ENCODE results near the gene TENM3.

The TENM3 gene

DNA sequence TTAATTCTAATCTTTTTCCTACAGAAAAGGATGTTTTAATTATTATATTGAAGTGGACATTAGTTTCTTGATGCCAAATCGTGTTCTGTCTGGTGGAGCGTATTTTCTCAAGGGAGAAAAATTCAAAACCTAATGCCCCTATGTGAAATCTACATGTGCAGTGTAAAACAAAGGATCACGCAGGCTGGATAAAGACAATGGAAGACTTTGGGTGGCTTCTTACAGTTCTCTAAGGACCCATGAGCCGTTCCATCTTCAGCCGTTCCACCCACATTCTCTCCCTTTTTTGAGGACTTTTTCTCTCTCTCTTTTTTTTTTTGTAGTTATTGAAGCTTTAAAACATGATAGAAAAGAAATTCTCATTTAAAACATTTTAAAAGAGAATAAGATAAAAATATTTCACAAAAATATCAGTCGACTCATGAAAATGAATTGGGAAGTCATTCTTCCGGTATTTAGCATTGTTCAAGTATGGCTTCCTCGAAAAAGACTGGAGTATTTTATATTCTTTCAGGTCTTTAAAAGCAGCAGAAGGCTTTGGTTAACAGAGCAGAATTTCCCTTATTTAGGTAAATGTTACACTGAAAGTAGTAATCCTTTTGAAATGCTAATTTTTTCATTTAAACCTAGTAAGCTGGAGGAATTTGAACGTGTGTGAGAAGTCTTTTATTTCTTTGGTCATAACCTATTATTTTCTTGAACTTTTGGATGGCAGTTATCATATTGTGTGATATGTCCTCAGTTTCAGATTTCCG is 11.0 kb downstream of the TENM3 start:
- DNase-seq (ENCODE audit: low spot score): no peak

DNA sequence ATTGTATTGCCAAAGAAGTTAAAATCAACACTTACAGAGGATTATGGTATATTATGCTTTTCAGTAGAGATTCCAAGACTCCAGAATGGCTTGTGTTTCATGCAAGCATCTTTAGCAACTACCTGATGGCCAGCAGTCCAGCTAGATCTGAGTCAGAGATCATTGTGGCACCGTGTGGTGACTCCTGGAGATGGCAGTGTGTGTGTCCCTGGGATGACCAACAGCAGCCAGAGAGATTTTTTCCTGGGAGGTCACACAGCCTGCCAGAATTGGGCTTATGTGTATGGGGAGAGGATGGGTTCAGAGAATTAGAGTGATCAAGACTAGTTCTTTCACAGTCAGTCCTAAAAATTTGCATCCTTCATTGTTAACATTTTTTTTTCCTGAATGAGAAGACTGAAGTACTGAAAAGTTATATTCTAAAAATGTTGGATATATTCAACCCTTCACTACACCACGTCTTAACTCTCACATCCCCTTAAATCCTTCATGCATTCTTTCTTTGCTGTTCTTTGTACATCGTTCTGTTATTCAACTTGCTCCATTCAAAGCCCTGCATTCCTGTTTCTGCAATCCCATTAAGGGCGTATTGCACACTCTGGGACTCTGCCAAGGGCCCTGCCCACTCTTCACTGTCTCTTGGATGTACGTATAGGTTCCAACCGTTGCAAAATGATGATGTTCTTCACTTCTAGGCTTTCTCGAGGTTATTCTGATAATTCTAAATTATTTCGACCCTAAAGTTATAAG is 12.4 kb downstream of the TENM3 start:
- no peak for DNase-seq (ENCODE audit: low spot score)

DNA sequence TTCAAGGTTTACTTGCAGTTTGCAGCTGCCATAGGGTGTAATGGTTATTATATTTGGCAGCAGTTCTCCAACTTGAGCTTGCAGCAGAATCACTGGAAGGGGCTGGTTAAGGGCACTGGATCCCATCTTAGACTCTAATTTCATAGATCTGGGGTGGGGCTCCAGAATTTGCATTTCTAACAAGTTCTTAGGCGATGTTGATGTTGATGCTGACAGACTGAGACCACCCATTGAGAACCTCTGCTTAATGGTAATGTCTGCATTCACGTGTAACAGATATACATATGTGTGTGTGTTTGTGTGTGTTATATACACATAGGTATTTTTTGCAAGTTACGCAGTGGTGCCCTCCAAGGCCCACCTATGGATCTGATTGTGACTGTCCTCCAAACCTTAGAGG is 13.8 kb downstream of the TENM3 start:
- no peak for DNase-seq (ENCODE audit: low spot score)

DNA sequence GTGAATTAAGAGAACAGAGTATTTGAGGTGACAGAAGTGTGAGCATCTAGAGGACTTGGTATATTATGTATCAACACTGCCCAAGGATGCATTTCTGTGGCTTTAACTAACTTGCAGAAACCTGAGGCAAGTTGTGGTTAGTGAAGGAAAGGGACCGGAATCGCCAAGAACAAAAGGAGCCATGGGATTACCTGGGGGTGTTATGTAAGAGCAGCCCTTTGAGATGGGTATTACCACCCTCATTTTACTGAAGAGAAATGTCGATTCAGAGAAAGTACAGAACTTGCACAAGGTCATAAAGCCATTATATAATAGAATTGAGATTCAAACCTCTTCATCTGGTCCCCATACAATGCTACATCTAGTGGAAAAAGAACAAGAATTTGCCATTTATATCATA is 14.3 kb downstream of the TENM3 start:
- DNase-seq (ENCODE audit: low spot score): no peak

DNA sequence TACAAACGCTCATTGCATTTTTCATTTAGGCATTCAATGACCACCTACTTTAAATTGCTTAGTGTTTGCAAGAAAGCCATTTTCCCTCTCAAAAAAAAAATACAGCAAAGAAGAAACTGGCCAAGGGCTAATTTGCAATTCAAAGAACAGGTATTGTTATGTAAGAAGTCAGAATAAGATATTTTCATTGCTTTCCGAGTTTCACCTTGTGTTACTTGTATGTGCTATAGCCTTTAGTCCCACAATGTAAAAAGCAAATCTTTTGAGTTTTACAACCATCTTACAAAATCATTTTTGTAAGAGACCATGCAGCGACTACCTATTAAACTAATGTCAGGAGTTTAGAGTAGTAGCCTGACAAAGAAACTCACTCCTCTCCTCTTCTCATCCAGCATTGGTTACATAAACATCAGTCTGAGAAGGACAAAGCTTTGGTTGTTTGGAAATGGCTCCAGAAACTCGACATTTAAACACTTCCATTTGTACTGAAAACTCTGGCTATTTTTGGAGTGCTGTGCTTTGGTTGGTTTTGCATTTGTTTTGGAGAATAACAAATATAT is 15.3 kb downstream of the TENM3 start:
- DNase-seq (ENCODE audit: low spot score): no peak

DNA sequence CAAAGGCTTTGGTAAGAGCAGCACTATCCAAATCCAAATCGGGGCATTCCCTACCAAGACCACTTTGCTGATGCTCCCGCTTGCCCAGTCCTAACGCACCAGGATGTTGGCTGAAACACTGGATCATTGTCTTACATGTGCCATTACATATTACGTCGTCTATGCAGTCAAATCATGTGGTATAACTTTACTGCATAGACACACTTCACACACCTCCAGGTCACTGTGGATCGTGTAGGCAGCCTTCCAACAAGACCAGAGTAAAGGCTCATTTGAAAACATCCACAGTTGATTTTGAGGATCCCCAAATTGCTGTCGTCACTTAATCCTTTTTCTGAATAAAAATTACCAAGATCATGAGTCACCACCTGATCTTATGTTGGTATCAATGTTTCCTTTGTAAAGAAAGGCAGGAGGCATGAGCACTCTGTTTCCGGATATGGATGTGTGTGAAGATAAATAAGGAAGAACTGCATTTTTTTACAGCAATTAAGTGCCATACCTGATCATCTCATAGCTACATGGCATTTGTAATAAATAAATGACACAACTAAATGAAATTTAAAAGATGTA is 18.5 kb downstream of the TENM3 start:
- no peak for DNase-seq (ENCODE audit: low spot score)

DNA sequence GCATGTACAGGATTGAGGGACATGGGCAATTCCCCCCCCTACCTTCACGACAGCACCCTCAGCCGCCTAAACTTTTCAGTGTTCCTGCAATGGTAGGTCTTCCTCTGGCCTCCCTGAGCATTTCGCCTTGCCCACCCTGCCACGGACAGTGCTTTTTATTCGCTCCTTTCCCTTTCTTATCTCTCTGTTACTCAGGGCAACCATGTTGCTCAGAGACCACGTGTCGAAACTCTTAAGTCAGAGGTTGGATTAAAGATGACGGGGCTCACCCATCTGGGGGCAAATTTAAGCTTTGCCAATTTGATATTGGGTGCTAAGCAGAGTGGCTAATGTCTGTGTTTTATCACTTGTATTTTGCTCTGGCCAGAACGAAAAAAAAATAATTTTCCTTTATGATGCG is 20.4 kb downstream of the TENM3 start:
- no peak for DNase-seq (ENCODE audit: low spot score)

DNA sequence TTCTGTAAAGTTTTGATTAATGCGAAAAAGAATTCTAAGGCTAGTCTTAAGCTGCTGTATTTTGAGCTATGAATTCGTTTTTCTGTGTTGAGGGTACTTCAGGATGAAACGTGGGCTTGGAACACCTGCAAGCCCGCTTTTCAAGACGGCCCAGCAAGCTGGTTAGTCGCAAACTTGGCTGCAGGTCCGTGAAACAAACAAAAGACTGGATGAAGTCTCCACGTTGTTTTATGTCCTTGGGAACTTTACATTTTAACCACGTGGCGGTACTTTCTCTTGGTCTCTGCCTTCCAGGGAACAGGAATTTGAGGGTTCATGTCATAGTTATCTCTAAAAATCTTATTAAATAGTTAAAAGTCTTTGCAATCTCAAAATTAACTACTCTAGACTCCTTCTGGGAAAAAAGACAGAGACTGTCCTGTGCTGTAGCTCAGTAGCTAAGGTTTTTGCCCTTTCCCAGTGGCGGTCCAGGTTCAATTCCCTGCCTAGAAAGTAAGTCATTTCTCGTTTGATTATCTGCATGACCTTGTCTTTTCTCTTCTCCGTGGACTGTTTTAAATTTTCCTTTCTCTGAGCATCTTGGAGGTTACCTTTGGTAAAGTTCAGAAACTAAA is 21.0 kb downstream of the TENM3 start:
- DNase-seq (ENCODE audit: low spot score): no peak

DNA sequence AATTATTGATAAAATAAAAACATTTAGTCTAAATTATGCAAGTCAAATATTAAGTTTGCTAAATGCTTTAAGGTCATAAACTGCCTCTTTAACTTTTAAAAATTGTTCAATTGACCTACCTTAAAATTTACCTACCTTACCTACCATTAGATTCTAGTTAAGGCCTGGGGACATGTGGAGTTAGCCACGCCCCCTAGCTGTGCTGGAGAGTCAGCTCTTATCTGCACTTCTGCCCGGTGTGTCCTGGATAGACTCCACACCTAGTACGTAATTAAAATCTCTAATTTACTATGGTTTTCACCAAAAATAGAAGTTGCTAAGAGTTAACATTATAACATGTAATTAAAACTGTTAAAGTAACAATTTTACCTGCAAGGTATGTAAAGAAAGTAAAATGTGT is 22.7 kb downstream of the TENM3 start:
- no peak for DNase-seq (ENCODE audit: low spot score)

DNA sequence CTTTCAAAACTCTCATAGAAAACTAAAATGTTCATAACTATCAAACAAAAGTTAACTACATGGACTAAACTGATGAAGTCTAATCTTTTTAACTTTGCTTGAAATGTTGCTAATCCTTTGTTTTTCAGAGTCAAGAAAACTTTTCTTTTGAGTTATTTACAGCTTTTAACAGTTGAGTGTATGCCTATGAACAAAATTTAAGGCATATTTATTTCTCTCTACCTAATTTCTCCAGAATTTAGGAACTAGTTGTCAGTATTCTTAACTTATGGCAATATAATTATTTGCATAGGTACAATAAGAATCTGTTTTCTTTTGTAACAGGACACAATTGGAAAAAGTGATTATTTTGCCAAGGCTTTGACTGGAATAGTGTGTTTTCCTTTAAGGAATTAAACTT is 23.8 kb downstream of the TENM3 start:
- no peak for DNase-seq (ENCODE audit: low spot score)

DNA sequence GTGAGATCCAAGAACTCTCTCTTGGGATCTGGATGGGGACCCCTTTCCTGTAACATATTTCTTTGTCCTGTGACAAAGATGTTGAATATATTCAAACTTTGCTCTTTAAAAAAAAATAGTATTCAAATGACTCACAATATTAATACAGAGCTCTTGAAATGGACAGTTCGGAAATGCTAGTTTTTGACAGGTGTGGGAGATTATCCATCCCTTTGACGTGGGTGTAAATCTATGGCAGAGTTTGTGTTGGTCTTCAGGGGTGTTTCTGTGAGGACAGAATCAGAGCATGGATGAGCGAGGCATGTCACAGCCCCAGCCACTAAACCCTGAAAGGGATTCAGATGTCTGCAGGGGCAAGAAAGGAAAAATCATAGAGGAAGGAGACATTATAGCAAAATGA is 25.8 kb downstream of the TENM3 start:
- DNase-seq (ENCODE audit: low spot score): no peak

DNA sequence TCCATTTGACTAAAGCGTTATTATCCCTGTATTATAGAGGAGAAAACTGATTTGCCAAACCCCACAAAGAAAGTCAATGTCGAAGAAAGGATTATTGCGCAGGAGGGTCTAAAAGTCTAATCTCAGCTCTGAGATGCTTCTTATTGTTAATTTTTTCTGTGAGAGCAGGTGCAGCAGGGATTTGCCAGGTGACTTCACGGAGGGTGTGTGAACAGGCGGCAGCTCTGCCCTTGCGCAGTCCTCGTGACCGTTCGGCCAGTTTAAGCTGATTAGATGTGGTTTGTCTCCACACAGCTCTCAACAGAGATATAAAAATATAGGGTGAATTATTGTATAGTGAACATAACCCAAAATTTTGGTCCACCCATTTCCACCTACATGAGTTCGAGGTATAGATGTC is 28.5 kb downstream of the TENM3 start:
- DNase-seq (ENCODE audit: low spot score): no peak

DNA sequence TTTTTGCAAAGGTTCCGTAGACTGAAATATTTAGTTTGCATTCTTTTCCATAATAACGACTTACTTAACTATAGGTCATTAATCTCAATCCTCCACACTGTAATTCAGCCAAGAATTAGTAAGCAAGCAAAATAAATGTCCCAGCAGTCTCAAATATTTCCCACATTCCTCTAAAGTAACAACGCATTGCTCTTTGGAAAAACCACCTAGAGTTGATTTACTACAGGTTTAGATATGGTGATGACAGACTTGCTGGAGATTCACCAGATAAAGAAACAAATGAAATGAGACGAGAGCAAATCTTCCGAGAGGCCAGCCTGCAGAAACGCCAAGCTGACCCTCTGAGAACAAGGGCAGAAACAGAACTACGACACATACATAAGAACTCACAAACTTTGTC is 28.9 kb downstream of the TENM3 start:
- DNase-seq (ENCODE audit: low spot score): no peak

DNA sequence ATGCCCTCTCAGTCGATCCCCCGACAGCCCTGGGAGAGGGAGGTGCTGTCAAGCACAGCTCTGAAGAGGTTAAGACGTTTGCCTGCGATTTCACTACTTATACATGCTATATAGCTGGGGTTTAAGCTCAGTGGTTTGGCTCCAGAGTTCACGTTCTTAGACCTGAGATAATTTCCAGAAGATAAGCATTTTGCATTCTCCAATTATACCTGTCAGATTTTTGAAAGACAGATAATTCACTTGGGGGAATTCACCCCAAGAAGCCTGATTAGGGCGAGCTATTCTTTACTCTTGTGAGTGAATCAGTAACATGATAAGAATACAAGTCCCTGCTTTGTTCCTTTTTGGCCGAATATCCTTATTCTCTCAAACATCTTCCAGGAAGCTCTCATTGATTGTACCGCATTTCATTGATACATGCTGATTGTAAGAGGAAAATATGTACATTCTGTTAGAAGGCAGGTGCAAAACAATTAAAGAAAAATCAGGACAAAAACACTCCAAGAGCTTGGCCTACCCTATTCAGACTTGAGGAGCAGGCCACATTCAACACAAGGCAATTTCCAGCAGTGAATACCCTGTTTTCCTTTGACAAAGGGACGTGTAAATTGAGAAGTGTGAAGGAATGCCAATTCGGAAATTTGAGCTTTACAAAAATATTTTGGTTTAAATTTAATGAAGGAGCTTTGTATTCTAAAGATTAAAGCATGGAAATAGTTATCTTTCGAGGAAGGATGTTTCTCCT is 30.2 kb downstream of the TENM3 start:
- no peak for DNase-seq (ENCODE audit: low spot score)

DNA sequence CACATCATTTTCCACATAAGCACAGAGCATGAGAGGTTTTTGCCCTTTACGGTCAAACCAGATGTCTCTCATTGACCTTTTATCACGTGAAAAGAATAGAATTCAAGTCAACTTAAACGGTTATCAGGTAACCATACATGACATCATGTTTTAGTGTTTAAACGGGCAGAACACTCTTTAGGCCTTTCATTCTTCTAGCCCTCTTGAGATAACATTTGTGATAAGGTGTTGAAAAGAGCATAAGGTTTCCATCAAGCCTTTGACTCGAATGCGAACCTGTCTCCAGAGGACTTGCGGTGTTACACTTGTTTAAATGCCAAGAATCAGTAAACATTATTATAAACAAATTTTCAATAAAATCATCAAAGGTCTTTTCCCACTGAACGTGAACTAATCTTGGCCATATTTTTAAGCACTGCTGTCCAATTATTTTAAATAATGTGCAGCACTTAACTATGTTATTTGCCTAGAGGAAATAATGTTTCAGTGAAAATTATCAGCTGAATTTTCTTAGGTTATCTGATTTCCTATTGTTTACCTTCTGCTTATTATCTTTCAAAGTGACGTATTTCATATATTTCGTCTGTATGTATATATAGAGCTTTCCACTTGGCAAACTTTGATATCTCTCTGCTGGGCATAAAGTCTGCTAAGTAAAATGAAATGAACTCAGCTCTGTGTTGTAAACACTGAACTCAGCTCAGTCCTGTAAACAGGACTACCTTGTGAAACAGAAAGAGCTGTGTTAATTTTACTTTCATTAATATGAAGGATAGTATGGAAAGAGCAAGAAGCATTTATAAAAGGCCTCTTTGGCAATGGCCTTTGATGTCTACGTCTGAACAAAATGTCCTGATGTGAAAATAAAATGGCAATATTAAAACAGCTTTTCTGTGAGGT is 33.3 kb downstream of the TENM3 start:
- DNase-seq (ENCODE audit: low spot score): no peak

DNA sequence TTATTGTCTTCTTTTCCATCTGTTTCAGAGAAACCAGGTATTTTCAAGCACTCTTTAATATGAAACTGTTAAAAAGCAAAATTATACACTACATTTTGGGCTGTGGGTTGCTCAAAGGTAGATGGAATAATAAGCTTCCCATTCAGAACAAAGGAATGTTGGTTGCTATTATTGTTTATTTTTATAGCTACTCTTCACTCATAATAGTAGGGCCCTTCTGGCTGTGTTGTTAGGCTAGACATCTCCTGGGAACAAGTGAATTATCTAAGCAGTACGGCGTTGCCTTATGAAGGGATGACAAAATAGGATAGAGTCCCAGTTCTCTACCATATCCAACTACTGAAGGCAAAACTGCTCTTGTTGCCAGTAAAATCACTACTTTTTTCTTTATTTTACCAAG is 34.2 kb downstream of the TENM3 start:
- DNase-seq (ENCODE audit: low spot score): no peak

DNA sequence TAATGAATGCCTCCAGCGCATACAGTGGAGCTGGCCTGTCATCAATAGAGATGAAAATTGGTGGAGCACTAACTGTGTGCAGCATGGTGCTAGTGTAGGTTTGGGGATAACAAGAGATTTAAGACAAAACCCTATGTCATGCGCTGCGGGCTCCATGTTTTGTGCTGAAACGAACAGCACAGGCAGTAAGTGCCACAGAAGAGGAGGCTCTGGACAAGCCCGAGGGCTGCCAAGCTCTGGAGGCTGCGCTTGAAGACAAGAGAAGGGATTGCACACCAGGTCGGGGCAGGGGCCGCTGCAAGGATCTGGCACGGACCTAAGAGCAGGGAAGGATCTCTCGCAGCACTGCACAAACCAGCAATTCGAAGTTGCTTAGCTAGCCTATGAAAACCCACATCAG is 35.5 kb downstream of the TENM3 start:
- no peak for DNase-seq (ENCODE audit: low spot score)

DNA sequence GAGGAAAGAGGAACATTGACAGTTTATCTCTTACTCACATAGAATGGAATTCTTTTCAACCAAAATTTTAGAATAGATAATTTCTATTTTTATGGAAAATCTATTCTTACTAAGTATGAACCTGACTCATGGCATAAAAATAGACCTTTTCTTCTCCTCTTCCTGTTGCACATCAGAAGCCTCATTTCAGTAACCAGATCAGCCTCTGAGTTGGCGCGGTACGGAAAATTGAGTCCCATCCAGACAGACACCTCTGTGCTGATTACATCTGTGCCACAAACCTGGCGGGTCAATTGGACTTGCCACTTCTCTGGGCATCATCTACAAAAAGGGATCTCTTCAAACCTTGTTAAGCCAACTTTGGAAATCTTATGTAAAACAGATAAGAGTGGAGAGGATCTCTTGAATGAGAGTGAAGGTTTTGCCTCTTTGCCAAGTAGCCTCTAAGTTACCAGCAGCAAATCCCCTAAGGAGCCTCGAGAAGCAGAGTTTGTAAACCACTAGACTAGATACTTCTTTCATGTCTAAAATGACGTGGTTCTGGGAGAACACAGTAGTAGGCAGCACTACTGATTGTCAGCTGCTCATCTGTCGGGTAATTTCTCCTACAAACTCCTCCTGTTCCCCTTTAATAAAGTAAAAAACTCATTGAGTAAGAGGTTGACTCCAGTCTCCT is 37.4 kb downstream of the TENM3 start:
- no peak for DNase-seq (ENCODE audit: low spot score)

DNA sequence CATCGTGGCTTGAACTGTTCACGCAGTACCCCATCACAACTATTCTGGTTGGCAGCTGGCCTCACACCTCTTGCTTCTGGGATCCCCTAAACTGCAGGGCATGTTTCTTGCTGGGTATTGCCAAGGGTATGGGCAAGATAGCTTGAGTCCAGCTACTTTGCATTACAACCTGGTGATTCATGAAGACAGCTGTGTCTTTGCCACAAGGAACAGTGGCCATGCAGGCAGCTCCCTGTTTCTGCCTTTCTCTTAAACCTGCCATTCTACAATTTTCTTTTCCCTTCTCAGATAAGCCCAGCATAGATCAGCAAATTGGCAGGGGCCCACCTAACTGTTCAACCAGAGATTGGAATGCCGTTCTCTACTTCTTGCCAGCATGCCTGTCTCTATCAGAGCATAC is 42.8 kb downstream of the TENM3 start:
- DNase-seq (ENCODE audit: low spot score): no peak

DNA sequence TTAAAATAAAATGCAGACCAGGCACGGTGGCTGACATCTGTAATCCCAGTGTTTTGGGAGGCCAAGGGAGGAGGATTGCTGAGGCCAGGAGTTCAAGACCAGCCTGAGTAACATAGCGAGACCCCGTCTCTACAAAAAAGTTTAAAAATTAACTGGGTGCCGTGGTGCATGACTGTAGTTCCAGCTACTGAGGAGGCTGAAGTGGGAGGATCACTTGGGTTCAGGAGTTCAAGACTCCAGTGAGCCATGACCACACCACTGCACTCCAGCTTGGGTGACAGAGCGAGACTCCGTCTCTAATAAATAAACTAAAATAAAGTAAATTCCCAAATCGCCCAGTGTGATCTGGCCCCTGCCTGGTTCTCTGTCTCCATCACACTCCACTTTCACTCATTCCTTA is 43.7 kb downstream of the TENM3 start:
- DNase-seq (ENCODE audit: low spot score): no peak
